Activated naive CD8-positive, alpha-beta T cell (primary cell): ENCODE data around the gene FBXL19.
A peak's percentile ranks its signal among the peaks of the same experiment; 100 is the strongest.

Experiments used
- H3K27ac Mint-ChIP-seq: one replicate; pipeline ENCODE4 v1.8.0; 2021; ENCODE audit warnings: mixed read lengths
- H3K27me3 Mint-ChIP-seq: one replicate; pipeline ENCODE4 v1.8.0; 2021; ENCODE audit warnings: mixed read lengths
- H3K36me3 Mint-ChIP-seq: one replicate; pipeline ENCODE4 v1.8.0; 2021; ENCODE audit warnings: mixed read lengths
- H3K4me1 Mint-ChIP-seq: one replicate; pipeline ENCODE4 v1.8.0; 2021; ENCODE audit warnings: low read depth, mixed read lengths
- H3K4me3 Mint-ChIP-seq: one replicate; pipeline ENCODE4 v1.8.0; 2021; ENCODE audit warnings: mild to moderate bottlenecking, mixed read lengths
- H3K9me3 Mint-ChIP-seq: one replicate; pipeline ENCODE4 v1.8.0; 2021; ENCODE audit warnings: low read depth, mixed read lengths

Gene FBXL19

GRCh38 chr16:30941600-30942425, 18.4 kb downstream of the FBXL19 start:
- H3K36me3 Mint-ChIP-seq, result peaks cover 6% of the 10 kb centered on the region
- H3K4me3 Mint-ChIP-seq, result no peak overlapping the region
- no peaks in the 10 kb centered on the region for H3K9me3 Mint-ChIP-seq
- H3K4me1 Mint-ChIP-seq, result peaks cover 10% of the 10 kb centered on the region
- H3K27me3 Mint-ChIP-seq, result no peaks in the 10 kb centered on the region
- H3K27ac Mint-ChIP-seq, result no peak overlapping the region

GRCh38 chr16:30942426-30942806, 19.0 kb downstream of the FBXL19 start:
- no peaks in the 10 kb centered on the region for H3K27me3 Mint-ChIP-seq
- H3K4me1 Mint-ChIP-seq, result peaks cover 10% of the 10 kb centered on the region
- H3K36me3 Mint-ChIP-seq, result peaks cover 6% of the 10 kb centered on the region
- no peaks in the 10 kb centered on the region for H3K9me3 Mint-ChIP-seq
- H3K27ac Mint-ChIP-seq, result no peak overlapping the region
- no peak overlapping the region for H3K4me3 Mint-ChIP-seq

- Mint-ChIP-seq H3K4me3 (no peak overlapping the region), H3K27me3 (no peaks in the 10 kb centered on the region), H3K36me3 (peaks cover 6% of the 10 kb centered on the region), H3K4me1 (peaks cover 10% of the 10 kb centered on the region), H3K9me3 (no peaks in the 10 kb centered on the region), H3K27ac (no peak overlapping the region)
These were observed 21.0 kb downstream of the FBXL19 start for GRCh38 chr16:30944352-30944751.

GRCh38 chr16:30946671-30947540, 23.5 kb downstream of the FBXL19 start:
- no peak overlapping the region for H3K27ac Mint-ChIP-seq
- H3K9me3 Mint-ChIP-seq, result no peaks in the 10 kb centered on the region

GRCh38 chr16:30947541-30947858, 24.1 kb downstream of the FBXL19 start:
- no peak overlapping the region for H3K27ac Mint-ChIP-seq
- no peaks in the 10 kb centered on the region for H3K9me3 Mint-ChIP-seq
- no peaks in the 10 kb centered on the region for H3K27me3 Mint-ChIP-seq
- H3K36me3 Mint-ChIP-seq, result peaks cover 6% of the 10 kb centered on the region
- H3K4me3 Mint-ChIP-seq, result no peak overlapping the region
- peaks cover 16% of the 10 kb centered on the region for H3K4me1 Mint-ChIP-seq

More at GRCh38 chr16:30946671-30947540, 23.5 kb downstream of the FBXL19 start:
- Mint-ChIP-seq H3K36me3 (peaks cover 6% of the 10 kb centered on the region), H3K4me1 (peaks cover 21% of the 10 kb centered on the region), H3K4me3 (no peak overlapping the region), H3K27me3 (no peaks in the 10 kb centered on the region)

- peaks cover 6% of the 10 kb centered on the region for H3K36me3 Mint-ChIP-seq
- H3K4me1 Mint-ChIP-seq, result peaks cover 12% of the 10 kb centered on the region
- no peaks in the 10 kb centered on the region for H3K9me3 Mint-ChIP-seq
- H3K27ac Mint-ChIP-seq, result no peak overlapping the region
- H3K27me3 Mint-ChIP-seq, result no peaks in the 10 kb centered on the region
- no peak overlapping the region for H3K4me3 Mint-ChIP-seq
These were observed 24.7 kb downstream of the FBXL19 start for GRCh38 chr16:30947859-30948666.

GRCh38 chr16:30948667-30949649, 25.6 kb downstream of the FBXL19 start, which contains the start of gene ORAI3:
TSS of gene ORAI3 (plus strand) at chr16:30949068. CDS start at chr16:30949290, 222 bp downstream.
- H3K36me3 Mint-ChIP-seq, result peaks cover 6% of the 10 kb centered on the region
- peak within 1 kb of the TSS; percentile 86 for H3K4me3 Mint-ChIP-seq
- H3K27ac Mint-ChIP-seq, result peak within 1 kb of the TSS; percentile 61
- peaks cover 12% of the 10 kb centered on the region for H3K4me1 Mint-ChIP-seq
- no peaks in the 10 kb centered on the region for H3K27me3 Mint-ChIP-seq
- H3K9me3 Mint-ChIP-seq, result no peaks in the 10 kb centered on the region

GRCh38 chr16:30949650-30950515, 26.5 kb downstream of the FBXL19 start:
- Mint-ChIP-seq H3K9me3 (no peaks in the 10 kb centered on the region), H3K4me3 (peak overlapping the region; percentile 86), H3K27me3 (no peaks in the 10 kb centered on the region), H3K27ac (peak overlapping the region; percentile 61), H3K4me1 (peaks cover 12% of the 10 kb centered on the region), H3K36me3 (peaks cover 4% of the 10 kb centered on the region)

GRCh38 chr16:30950516-30951065, 27.2 kb downstream of the FBXL19 start:
- Mint-ChIP-seq H3K4me1 (peaks cover 12% of the 10 kb centered on the region), H3K27me3 (no peaks in the 10 kb centered on the region), H3K27ac (no peak overlapping the region), H3K9me3 (no peaks in the 10 kb centered on the region), H3K36me3 (peaks cover 4% of the 10 kb centered on the region), H3K4me3 (peak overlapping the region; percentile 86)

- Mint-ChIP-seq H3K27me3 (no peaks in the 10 kb centered on the region), H3K27ac (no peak overlapping the region), H3K4me3 (peak overlapping the region; percentile 13), H3K9me3 (no peaks in the 10 kb centered on the region), H3K4me1 (peaks cover 12% of the 10 kb centered on the region), H3K36me3 (no peaks in the 10 kb centered on the region)
These were observed 27.8 kb downstream of the FBXL19 start for GRCh38 chr16:30951193-30951592.

GRCh38 chr16:30951750-30952149, 28.4 kb downstream of the FBXL19 start:
- peaks cover 12% of the 10 kb centered on the region for H3K4me1 Mint-ChIP-seq
- no peaks in the 10 kb centered on the region for H3K36me3 Mint-ChIP-seq
- no peaks in the 10 kb centered on the region for H3K27me3 Mint-ChIP-seq
- no peak overlapping the region for H3K27ac Mint-ChIP-seq
- H3K9me3 Mint-ChIP-seq, result no peaks in the 10 kb centered on the region
- H3K4me3 Mint-ChIP-seq, result peak overlapping the region; percentile 42

- H3K27ac Mint-ChIP-seq, result no peak overlapping the region
- H3K9me3 Mint-ChIP-seq, result no peaks in the 10 kb centered on the region
- H3K4me3 Mint-ChIP-seq, result no peak overlapping the region
- H3K36me3 Mint-ChIP-seq, result no peaks in the 10 kb centered on the region
- H3K4me1 Mint-ChIP-seq, result peaks cover 12% of the 10 kb centered on the region
- H3K27me3 Mint-ChIP-seq, result no peaks in the 10 kb centered on the region
These were observed 29.7 kb downstream of the FBXL19 start for GRCh38 chr16:30953111-30953510.
